ENCODE results near the gene JAGN1.
"Not testable (repeated sequence)": the region's sequence is repeated elsewhere in the genome, so short reads cannot be mapped to it uniquely, and the experiment has no call there.

JAGN1 gene

DNA sequence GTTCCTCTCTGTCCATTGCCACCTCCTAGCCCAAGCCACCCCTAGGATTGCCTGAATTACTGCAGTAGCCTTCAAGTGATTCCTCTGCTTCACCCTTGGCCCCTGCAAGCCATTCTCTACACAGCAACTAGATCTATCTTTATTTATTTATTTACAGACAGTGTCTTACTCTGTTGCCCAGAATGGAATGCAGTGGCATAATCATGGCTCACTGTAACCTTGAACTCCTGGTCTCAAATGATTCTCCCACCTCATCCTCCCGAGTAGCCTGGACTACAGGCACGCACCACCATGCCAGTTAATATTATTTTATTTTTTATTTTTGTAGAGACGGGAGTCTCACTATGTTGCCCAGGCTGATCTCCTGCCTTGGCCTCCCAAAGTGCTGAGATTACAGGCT is 1.9 kb upstream of the JAGN1 start:
- TF ChIP-seq EZH2 (IDR thresholded peaks at IDR 0.05) = no peak
- no peak for DNase-seq (ENCODE audit: low read depth, low spot score)
- H3K9ac ChIP-seq (ENCODE audit: insufficient read length) = no peak overlapping the region

DNA sequence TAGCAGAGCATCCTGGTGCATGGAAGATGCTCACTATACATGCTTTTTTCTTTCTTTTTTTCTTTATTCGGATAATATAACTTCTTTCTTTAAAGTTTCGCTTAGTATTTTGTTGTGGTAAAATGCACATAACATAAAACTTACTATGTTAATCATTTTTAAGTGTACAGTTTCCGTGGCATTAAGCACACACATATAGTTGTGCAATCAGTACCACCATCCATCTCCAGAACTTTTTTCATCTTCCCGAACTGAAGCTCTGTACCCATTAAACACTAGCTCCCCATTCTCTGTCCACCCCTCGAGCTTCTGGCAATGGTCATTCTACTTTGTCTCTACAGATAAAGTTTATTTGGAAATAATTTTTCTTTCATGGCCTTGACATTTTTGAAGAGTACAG is 1.0 kb upstream of the JAGN1 start:
- TF ChIP-seq POLR2AphosphoS5 (IDR thresholded peaks at IDR 0.05; ENCODE audit: borderline replicate concordance, low read depth, low read length) (no peak), EZH2 (IDR thresholded peaks at IDR 0.05) (no peak), FOXP2 (optimal IDR thresholded peaks at IDR 0.05; ENCODE audit: control extremely low read depth, extremely low read length, insufficient read depth) (no peak)
- Histone ChIP-seq H3K27ac (no peak overlapping the region), H3K9ac (ENCODE audit: insufficient read length) (no peak overlapping the region)

More for the DNA sequence above, 1.9 kb upstream of the JAGN1 start:
- H3K27ac ChIP-seq = no peak overlapping the region
- no peak overlapping the region for H3K4me3 ChIP-seq
- H3K9me3 ChIP-seq (ENCODE audit: low read depth, low read length) = no peaks in the 10 kb centered on the region
- H3K36me3 ChIP-seq (ENCODE audit: insufficient read depth, low read length) = peaks cover 10% of the 10 kb centered on the region; the same call in 1 of the 2 replicates

DNA sequence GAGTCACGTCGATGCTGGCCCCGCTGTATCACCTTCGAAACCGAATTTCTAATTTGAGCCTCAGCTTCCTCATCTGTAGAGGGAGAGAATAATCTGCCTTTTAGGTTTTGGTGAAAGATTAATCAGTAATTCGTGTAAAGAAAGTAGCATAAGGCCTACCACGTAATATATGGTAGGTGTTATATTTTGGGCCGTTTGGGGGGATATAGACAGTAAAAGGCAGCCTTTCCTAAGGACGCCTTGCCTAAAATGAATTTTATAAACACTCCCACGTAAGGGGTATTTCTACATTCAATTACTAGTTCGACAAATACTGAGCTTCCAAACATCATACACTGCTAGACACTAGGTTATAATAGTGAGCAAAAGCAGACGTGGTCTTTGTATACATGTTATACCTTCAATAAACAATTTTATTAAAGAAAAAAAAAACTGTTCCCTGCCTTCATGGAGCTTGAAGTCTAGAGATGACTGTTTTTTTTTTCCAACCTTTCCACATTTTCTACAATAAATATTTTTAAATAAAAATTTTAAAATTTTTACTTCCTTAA is 737 bp downstream of the JAGN1 start:
- no peaks in the 10 kb centered on the region for H3K9me3 ChIP-seq (ENCODE audit: low read depth, low read length)
- H3K9ac ChIP-seq (ENCODE audit: insufficient read length) = peak overlapping the region; percentile 89
- peak overlapping the region; percentile 89 for H3K4me3 ChIP-seq
- peak overlapping the region; percentile 36; the same call in 1 of the 2 replicates for H3K27ac ChIP-seq
- TF ChIP-seq FOXP2 (optimal IDR thresholded peaks at IDR 0.05; ENCODE audit: control extremely low read depth, extremely low read length, insufficient read depth) (no peak), POLR2AphosphoS5 (IDR thresholded peaks at IDR 0.05; ENCODE audit: borderline replicate concordance, low read depth, low read length) (no peak), EZH2 (IDR thresholded peaks at IDR 0.05) (no peak)
- H3K36me3 ChIP-seq (ENCODE audit: insufficient read depth, low read length) = peaks cover 10% of the 10 kb centered on the region; the same call in 1 of the 2 replicates
- DNase-seq (ENCODE audit: low read depth, low spot score) = no peak

More for the DNA sequence above, 1.0 kb upstream of the JAGN1 start:
- Histone ChIP-seq H3K4me3 (no peak overlapping the region), H3K36me3 (ENCODE audit: insufficient read depth, low read length) (peaks cover 10% of the 10 kb centered on the region; the same call in 1 of the 2 replicates), H3K9me3 (ENCODE audit: low read depth, low read length) (no peaks in the 10 kb centered on the region)
- no peak for DNase-seq (ENCODE audit: low read depth, low spot score)

DNA sequence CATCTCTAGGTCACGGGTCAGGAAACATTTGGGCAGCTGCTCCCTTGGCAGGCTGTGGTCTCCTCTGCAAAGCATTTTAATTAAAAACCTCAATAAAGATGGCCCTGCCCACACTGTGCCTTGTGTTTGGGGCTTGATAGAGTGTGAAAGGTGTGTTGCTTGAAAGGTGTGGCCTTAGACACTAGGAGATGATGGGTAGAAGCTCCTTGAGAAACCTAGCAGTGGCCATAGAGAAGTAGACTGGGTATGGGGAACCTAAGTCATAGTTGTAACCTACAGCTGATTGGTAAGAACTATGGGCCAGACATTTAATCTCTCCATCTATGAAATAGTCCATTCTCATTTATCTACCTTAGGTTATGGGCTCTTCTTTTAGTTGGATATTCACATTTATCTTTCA is 3.3 kb downstream of the JAGN1 start:
- peaks cover 10% of the 10 kb centered on the region; the same call in 1 of the 2 replicates for H3K36me3 ChIP-seq (ENCODE audit: insufficient read depth, low read length)
- H3K4me3 ChIP-seq = no peak overlapping the region
- H3K9me3 ChIP-seq (ENCODE audit: low read depth, low read length) = no peaks in the 10 kb centered on the region
- TF ChIP-seq POLR2AphosphoS5 (IDR thresholded peaks at IDR 0.05; ENCODE audit: borderline replicate concordance, low read depth, low read length) (no peak), FOXP2 (optimal IDR thresholded peaks at IDR 0.05; ENCODE audit: control extremely low read depth, extremely low read length, insufficient read depth) (no peak), EZH2 (IDR thresholded peaks at IDR 0.05) (no peak)
- DNase-seq (ENCODE audit: low read depth, low spot score) = no peak
- no peak overlapping the region for H3K9ac ChIP-seq (ENCODE audit: insufficient read length)
- H3K27ac ChIP-seq = no peak overlapping the region

GRCh38 chr3:9895715-9896114 is 5.3 kb downstream of the JAGN1 start:
- not testable (repeated sequence) for H3K4me3 ChIP-seq; H3K9me3 ChIP-seq (ENCODE audit: low read depth, low read length); H3K9ac ChIP-seq (ENCODE audit: insufficient read length); DNase-seq (ENCODE audit: low read depth, low spot score); H3K27ac ChIP-seq
- H3K36me3 ChIP-seq (ENCODE audit: insufficient read depth, low read length) = peaks cover 10% of the 10 kb centered on the region; the same call in 1 of the 2 replicates

- H3K9me3 ChIP-seq (ENCODE audit: low read depth, low read length); H3K9ac ChIP-seq (ENCODE audit: insufficient read length); H3K4me3 ChIP-seq; H3K27ac ChIP-seq; DNase-seq (ENCODE audit: low read depth, low spot score): not testable (repeated sequence)
- peaks cover 10% of the 10 kb centered on the region; the same call in 1 of the 2 replicates for H3K36me3 ChIP-seq (ENCODE audit: insufficient read depth, low read length)
These were observed 6.5 kb downstream of the JAGN1 start for GRCh38 chr3:9896755-9897407.

DNA sequence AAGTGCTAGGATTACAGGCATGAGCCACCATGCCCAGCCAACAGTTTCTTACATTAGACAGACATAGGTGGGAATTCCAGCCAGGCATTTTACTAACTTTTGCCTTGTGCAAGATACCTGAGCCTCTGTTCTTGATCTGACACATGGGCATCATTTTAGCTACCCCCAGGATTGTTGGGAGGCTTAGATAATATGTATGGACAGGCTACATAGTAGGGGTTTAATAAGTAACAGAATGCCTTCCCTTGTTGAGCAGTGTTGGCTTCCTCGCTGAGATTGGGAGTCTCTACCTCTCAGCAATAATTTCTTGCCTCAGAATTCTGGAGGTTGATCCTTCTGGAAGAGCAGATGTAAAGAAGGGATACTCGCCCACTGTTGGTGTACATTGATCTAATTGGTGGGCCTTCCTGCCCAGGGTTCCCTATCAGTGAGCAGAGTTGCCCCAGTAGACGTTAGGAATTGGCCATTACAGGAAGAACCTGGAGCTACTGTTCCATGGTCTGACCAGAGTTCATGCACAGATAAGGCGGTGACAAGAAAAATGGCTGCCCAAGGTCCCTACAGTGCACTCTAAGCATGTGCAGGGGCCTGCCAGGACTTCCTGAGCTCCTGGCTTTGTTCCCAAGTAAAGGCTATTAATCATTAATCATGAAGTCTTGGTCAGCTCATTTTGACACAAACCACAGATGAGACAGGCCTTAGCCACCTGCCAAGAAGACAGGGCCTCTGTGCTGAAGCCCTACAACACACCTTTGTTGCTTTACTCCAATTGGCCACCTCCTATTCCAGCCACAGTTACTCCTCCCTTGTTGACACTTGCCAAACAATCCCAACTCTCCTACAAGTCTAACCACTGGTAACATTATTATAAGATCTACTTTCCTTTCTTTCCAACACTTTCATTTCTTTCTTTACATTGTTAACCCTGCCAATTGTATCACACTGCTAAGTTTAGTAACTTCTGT is 7.3 kb downstream of the JAGN1 start:
- Histone ChIP-seq H3K27ac (no peak overlapping the region), H3K36me3 (ENCODE audit: insufficient read depth, low read length) (peaks cover 6% of the 10 kb centered on the region; the same call in 1 of the 2 replicates), H3K4me3 (no peak overlapping the region), H3K9ac (ENCODE audit: insufficient read length) (no peak overlapping the region), H3K9me3 (ENCODE audit: low read depth, low read length) (no peaks in the 10 kb centered on the region)
- TF ChIP-seq POLR2AphosphoS5 (IDR thresholded peaks at IDR 0.05; ENCODE audit: borderline replicate concordance, low read depth, low read length) = no peak
- TF ChIP-seq EZH2 (IDR thresholded peaks at IDR 0.05) = no peak
- TF ChIP-seq FOXP2 (optimal IDR thresholded peaks at IDR 0.05; ENCODE audit: control extremely low read depth, extremely low read length, insufficient read depth) = no peak
- no peak for DNase-seq (ENCODE audit: low read depth, low spot score)

- no peak for DNase-seq (ENCODE audit: low read depth, low spot score)
- Histone ChIP-seq H3K9me3 (ENCODE audit: low read depth, low read length) (no peaks in the 10 kb centered on the region), H3K27ac (no peak overlapping the region), H3K9ac (ENCODE audit: insufficient read length) (no peak overlapping the region), H3K36me3 (ENCODE audit: insufficient read depth, low read length) (no peaks in the 10 kb centered on the region; the same call in 1 of the 2 replicates), H3K4me3 (no peak overlapping the region)
- TF ChIP-seq POLR2AphosphoS5 (IDR thresholded peaks at IDR 0.05; ENCODE audit: borderline replicate concordance, low read depth, low read length) (no peak), FOXP2 (optimal IDR thresholded peaks at IDR 0.05; ENCODE audit: control extremely low read depth, extremely low read length, insufficient read depth) (no peak), EZH2 (IDR thresholded peaks at IDR 0.05) (no peak)
These were observed 8.2 kb downstream of the JAGN1 start for GRCh38 chr3:9898467-9899241.
